ENCODE measurements around the gene EIF3M.
"Not testable (repeated sequence)": the region's sequence is repeated elsewhere in the genome, so short reads cannot be mapped to it uniquely, and the experiment has no call there.

The EIF3M gene

GRCh38 chr11:32597921-32598320 lies 14.3 kb downstream of the EIF3M start:
- no peak for DNase-seq

- DNase-seq: no peak
These were observed 19.2 kb downstream of the EIF3M start for GRCh38 chr11:32602657-32603415.

- DNase-seq: no peak
These were observed 22.6 kb downstream of the EIF3M start for GRCh38 chr11:32606220-32606619.

- DNase-seq: not testable (repeated sequence)
These were observed 25.2 kb downstream of the EIF3M start for GRCh38 chr11:32608826-32609225.

- DNase-seq: no peak
These were observed 27.2 kb downstream of the EIF3M start for GRCh38 chr11:32610797-32611352.

- no peak for DNase-seq
These were observed 30.0 kb downstream of the EIF3M start for GRCh38 chr11:32613500-32614151.

GRCh38 chr11:32615422-32615821 lies 31.8 kb downstream of the EIF3M start:
- DNase-seq: no peak

- DNase-seq: no peak
These were observed 33.3 kb downstream of the EIF3M start for GRCh38 chr11:32616903-32617302.

GRCh38 chr11:32630844-32631243 lies 47.2 kb downstream of the EIF3M start:
- no peak for DNase-seq

- no peak for DNase-seq
These were observed 52.2 kb downstream of the EIF3M start for GRCh38 chr11:32635819-32636218.

GRCh38 chr11:32641361-32641760 lies 57.7 kb downstream of the EIF3M start:
- DNase-seq: no peak

- no peak for DNase-seq
These were observed 59.9 kb downstream of the EIF3M start for GRCh38 chr11:32643526-32643925.

All from activated naive CD4-positive, alpha-beta T cell (primary cell).